ENCODE results near the gene BIN1.

Gene BIN1

DNA sequence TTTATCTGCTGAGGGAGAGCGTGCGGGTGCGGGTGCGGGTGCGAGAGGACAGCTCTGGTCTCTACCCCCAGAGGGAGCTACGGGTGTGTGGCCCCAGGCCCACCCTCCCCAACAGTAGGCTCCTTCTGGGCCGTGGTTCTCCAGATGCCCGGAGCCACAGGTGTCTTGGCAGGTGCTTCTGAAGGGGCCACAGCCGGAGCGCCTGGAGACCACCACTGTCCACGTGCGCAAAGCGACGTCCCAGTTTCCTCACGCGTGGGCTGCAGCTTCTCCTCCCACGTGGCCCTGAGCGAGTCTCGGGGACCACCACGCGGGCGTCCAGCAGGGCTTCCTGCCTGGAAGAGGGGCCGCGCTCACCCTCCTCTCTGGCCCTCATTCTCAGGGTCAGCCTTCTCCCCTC lies 90.6 kb downstream of the BIN1 start:
- no peak for DNase-seq

GRCh38 chr2:127015106-127015910 lies 91.6 kb downstream of the BIN1 start:
- DNase-seq = no peak

- DNase-seq = no peak
Measured at GRCh38 chr2:127014630-127015029, 92.3 kb downstream of the BIN1 start.

DNA sequence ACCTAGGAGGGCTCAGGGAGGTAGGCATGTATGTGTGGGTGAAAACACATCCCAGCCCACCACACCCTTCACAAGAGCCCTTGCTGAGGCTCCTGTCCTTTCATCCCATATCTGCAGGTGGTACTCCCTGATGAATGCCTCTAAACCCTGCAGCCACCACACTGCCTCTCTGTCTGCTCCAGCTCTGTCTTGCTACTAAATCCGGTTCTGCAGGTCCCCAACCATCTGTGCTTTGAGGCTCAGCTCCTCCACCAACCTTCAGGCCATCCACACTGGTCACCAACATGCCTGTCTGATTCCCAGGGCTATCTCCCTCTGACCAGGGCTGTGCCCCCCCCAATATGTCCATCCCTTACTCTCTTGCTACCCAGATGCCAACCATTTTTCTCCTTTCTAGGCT lies 92.7 kb downstream of the BIN1 start:
- DNase-seq = no peak

DNA sequence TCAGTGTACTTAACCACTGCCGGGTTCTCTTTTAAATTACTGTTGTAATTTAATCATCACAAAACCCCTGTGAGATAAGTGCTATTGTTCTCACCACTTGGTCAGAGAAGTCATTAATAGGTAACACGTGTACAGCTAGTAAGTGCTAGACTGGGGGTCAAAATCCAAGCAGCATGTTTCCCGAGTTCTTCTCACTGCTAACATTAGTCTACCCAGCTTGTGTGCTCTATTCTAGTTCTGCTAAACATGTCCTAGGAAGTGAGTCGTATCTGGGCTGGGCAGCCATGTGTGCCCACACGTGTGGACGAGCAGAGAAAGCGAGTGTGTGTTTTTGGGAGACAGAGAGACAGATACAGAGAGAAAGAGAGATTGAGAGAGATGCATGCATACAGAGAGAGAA lies 94.1 kb downstream of the BIN1 start:
- DNase-seq = no peak

DNA sequence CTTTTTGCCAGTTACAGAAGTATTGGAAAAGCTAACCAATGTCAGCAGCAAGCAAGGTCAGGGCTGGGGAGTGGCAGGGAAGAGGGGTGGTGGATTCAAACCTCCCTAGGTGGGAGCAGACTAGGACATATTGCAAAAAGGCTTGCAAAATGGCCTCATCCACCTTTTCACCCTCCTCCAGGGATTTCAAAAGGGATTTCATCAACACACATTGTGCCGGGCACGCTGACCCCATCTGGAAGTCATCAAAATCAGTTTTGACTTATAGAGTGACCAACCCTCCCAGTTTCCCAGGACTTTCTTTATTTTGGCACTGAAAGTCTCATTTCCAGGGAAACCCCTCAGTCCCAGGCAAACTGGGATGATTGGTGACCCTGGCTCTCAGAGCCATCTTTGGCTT lies 94.7 kb downstream of the BIN1 start:
- no peak for DNase-seq

GRCh38 chr2:127011796-127012195 lies 95.2 kb downstream of the BIN1 start:
- DNase-seq = no peak

DNA sequence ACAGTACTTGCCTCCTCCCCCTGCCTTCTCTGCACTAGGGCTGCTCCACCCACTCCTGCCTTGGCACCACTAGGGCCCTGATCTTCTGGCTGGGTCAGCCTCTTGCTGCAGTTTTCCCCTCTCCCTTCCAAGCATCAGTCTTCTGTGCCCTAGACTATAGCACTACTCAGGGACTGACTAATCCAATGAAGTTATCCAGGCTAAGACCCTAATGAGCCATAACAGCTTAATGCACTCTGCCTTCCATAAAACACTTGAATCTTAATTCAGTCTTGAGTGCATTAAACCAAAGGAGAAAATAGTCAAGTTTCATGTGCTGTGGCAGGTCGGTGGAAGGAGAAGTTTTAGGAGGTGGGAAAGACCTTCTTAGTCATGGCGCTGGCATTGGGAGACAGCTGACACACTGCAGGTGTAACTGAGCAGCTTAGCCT lies 95.7 kb downstream of the BIN1 start:
- DNase-seq = no peak

- no peak for DNase-seq
Measured at GRCh38 chr2:127008265-127009015, 98.5 kb downstream of the BIN1 start.

DNA sequence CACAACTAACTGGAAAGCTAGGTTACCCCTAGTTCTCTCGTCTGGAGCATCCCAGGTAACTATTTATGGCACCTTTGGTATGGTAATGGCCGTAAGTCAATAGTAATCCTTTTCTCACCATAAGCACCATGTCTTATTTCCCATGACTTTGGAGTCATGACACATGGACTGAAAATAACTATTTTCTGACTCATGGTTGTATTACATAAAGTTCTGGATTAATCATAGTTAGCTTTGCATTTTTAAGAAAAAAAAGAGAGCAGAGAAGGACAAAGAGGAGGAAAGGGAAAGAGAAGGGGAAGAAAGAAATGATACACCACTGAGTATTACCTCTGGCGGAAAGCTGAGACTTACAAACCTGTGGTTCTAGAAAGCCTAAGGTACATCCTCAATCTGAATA lies 99.3 kb downstream of the BIN1 start:
- DNase-seq = no peak

DNA sequence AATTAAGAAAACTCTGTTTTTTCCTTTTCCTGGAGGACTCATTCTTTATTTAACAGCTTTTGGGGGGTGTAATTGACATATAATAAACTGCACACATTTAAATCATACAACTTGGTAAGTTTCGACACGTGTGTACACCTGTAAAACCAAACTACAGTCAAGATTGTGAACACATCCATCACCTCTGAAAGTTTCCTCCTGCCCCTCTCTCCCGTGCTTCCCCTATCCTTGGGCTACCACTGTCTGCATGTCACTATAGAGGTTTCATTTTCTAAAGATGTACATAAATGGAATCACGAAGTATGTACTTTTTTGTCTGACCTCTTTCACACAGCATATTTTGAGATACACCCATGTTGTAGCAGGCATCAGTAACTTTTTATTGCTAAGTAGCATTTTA lies 100.0 kb downstream of the BIN1 start:
- no peak for DNase-seq

DNA sequence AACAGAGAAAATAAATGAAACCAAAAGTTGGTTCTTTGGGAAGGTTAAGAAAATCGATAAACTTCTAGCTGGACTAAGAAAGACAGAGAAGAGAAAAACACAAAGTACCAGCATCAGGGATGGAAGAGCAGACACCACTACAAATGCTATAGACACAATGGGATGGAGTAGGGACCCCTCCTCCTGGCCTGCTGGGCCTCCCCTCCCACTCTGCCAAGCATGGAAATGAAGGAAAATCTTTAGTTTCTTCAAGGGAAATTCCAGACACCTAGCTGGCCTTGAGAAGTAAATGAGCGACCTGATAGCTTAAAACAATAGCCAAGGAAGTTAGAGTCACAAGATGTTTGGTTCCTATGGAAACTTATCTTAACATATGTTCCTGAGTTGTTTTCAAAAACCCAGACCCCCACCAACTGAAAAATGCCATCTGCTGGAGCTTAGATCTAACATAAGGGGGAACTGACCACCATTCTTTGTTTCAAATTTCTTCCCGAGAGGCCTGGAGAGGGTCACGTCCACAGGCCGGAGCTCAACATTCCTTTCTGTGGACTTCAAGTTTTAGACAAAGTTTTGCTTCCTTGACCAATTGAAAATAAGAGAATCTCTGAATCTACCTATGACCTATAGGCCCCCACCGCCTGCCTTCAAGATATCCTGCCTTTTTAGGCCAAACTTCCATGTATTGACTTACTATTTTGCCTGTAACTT lies 101.9 kb downstream of the BIN1 start:
- DNase-seq = no peak

DNA sequence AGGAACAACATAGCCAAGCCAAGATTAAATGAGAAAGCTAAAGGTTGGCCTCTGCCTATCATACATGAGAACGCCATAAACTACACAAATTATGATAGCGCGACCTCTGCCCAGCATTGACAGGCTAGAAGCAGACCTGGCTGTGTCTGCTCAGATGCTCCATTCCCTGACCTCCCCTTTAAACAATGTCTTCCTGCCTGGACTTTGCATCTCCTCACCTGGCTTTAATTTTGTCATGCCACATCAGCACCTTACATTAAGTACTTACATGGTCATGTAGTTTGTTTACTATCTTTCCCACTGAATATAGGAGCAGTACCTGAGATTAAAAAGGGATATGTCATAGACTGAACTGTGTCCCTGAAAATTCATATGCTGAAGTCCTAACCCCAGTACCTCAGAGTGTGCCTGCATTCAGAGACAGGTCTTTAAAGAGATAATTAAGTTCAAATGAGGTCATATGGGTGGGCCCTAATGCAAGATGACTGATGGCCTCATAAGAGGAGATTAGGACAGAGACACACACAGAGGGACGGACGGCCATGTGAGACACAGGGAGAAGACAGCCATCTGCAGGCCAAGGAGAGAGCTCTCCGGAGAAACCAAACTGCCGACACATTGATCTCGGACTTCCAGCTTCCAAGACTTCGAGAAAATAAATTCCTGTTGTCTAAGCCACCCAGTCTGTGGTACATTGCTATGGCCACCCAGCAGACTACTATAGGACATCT lies 103.7 kb downstream of the BIN1 start:
- no peak for DNase-seq

- no peak for DNase-seq
Measured at GRCh38 chr2:127001751-127002150, 105.2 kb downstream of the BIN1 start.

- DNase-seq = no peak
Measured at GRCh38 chr2:127000937-127001336, 106.0 kb downstream of the BIN1 start.

- DNase-seq = no peak
Measured at GRCh38 chr2:127000194-127000593, 106.8 kb downstream of the BIN1 start.

GRCh38 chr2:126999106-126999756 lies 107.7 kb downstream of the BIN1 start:
- DNase-seq = no peak

- DNase-seq = no peak
Measured at GRCh38 chr2:126998486-126998885, 108.5 kb downstream of the BIN1 start.

All from NCI-H526 treated with DMSO at 0.1 percent for 48 hours (cell line).